Measurements from ENCODE around the gene SPATA9.

SPATA9 gene

GRCh38 chr5:95673081-95673480, 9.7 kb downstream of the SPATA9 start:
- Histone ChIP-seq H3K9me2 (replicated peaks; ENCODE audit: control insufficient read depth, low read length) (no peaks in the 10 kb centered on the region), H3K4me1 (ENCODE audit: control insufficient read depth, low read length) (no peaks in the 10 kb centered on the region), H4K20me1 (ENCODE audit: control insufficient read depth, insufficient read depth, low read depth, low read length) (no peaks in the 10 kb centered on the region), H3K27ac (ENCODE audit: low read depth, low read length) (no peak overlapping the region), H3K9me3 (ENCODE audit: control insufficient read depth, insufficient read depth, low read length) (no peaks in the 10 kb centered on the region), H3K4me2 (ENCODE audit: low read length) (no peak overlapping the region), H3K36me3 (ENCODE audit: control insufficient read depth, low read length) (no peaks in the 10 kb centered on the region), H3K79me2 (ENCODE audit: control insufficient read depth, low read length) (no peaks in the 10 kb centered on the region), H3K4me3 (ENCODE audit: low read length) (no peak overlapping the region), H3K27me3 (ENCODE audit: control insufficient read depth, low read length) (peaks cover 7% of the 10 kb centered on the region; the same call in 1 of the 2 replicates), H3F3A (ENCODE audit: control insufficient read depth, insufficient read depth) (no peaks in the 10 kb centered on the region)
- TF ChIP-seq EZH2phosphoT487 (IDR thresholded peaks at IDR 0.05; ENCODE audit: borderline replicate concordance, low read length) = no peak
- no peak for TF ChIP-seq CTCF (IDR thresholded peaks at IDR 0.05; ENCODE audit: low read depth, low read length, poor library complexity, severe bottlenecking)

- Histone ChIP-seq H3F3A (ENCODE audit: control insufficient read depth, insufficient read depth) (no peaks in the 10 kb centered on the region), H3K36me3 (ENCODE audit: control insufficient read depth, low read length) (no peaks in the 10 kb centered on the region), H3K27me3 (ENCODE audit: control insufficient read depth, low read length) (peaks cover 7% of the 10 kb centered on the region; the same call in 1 of the 2 replicates), H3K79me2 (ENCODE audit: control insufficient read depth, low read length) (no peaks in the 10 kb centered on the region), H3K4me3 (ENCODE audit: low read length) (no peak overlapping the region), H3K9me2 (replicated peaks; ENCODE audit: control insufficient read depth, low read length) (no peaks in the 10 kb centered on the region), H3K27ac (ENCODE audit: low read depth, low read length) (no peak overlapping the region), H3K9me3 (ENCODE audit: control insufficient read depth, insufficient read depth, low read length) (no peaks in the 10 kb centered on the region), H3K4me2 (ENCODE audit: low read length) (no peak overlapping the region), H4K20me1 (ENCODE audit: control insufficient read depth, insufficient read depth, low read depth, low read length) (no peaks in the 10 kb centered on the region), H3K4me1 (ENCODE audit: control insufficient read depth, low read length) (no peaks in the 10 kb centered on the region)
- no peak for TF ChIP-seq CTCF (IDR thresholded peaks at IDR 0.05; ENCODE audit: low read depth, low read length, poor library complexity, severe bottlenecking)
- TF ChIP-seq EZH2phosphoT487 (IDR thresholded peaks at IDR 0.05; ENCODE audit: borderline replicate concordance, low read length) = no peak
Observed at GRCh38 chr5:95672641-95673040, 10.2 kb downstream of the SPATA9 start.

GRCh38 chr5:95671826-95672225, 11.0 kb downstream of the SPATA9 start:
- no peak overlapping the region for H3K4me3 ChIP-seq (ENCODE audit: low read length)
- H3K4me2 ChIP-seq (ENCODE audit: low read length) = no peak overlapping the region
- no peaks in the 10 kb centered on the region for H3F3A ChIP-seq (ENCODE audit: control insufficient read depth, insufficient read depth)
- H3K9me2 ChIP-seq (replicated peaks; ENCODE audit: control insufficient read depth, low read length) = no peaks in the 10 kb centered on the region
- H3K4me1 ChIP-seq (ENCODE audit: control insufficient read depth, low read length) = no peaks in the 10 kb centered on the region
- no peaks in the 10 kb centered on the region for H3K36me3 ChIP-seq (ENCODE audit: control insufficient read depth, low read length)
- no peaks in the 10 kb centered on the region for H4K20me1 ChIP-seq (ENCODE audit: control insufficient read depth, insufficient read depth, low read depth, low read length)
- no peak for TF ChIP-seq EZH2phosphoT487 (IDR thresholded peaks at IDR 0.05; ENCODE audit: borderline replicate concordance, low read length)
- TF ChIP-seq CTCF (IDR thresholded peaks at IDR 0.05; ENCODE audit: low read depth, low read length, poor library complexity, severe bottlenecking) = no peak
- no peaks in the 10 kb centered on the region for H3K79me2 ChIP-seq (ENCODE audit: control insufficient read depth, low read length)
- no peak overlapping the region for H3K27ac ChIP-seq (ENCODE audit: low read depth, low read length)
- peaks cover 7% of the 10 kb centered on the region; the same call in 1 of the 2 replicates for H3K27me3 ChIP-seq (ENCODE audit: control insufficient read depth, low read length)
- no peaks in the 10 kb centered on the region for H3K9me3 ChIP-seq (ENCODE audit: control insufficient read depth, insufficient read depth, low read length)
